Endothelial cell of umbilical vein (primary cell): ENCODE measurements around the gene TSKU. TPM values are rescaled to one million over a fixed set of nuclear protein-coding genes. Genes with fewer than 3 reads are reported as not detected.

Experiments used
- BruUV-seq: library from RNA; stranded (reverse); fragments of 400-500 nt; replicated peaks from 2 replicates; lab custom pipeline; 2021; lab: Mats Ljungman, UMichigan
- CTCF ChIA-PET: fragments of 300-600, 350-600 bp; sonication (Branson Sonifier 250); formaldehyde crosslinking; loops from one replicate; lab custom pipeline; 2021; ENCODE audit warnings: antibody characterized with exemption, inconsistent platforms; lab: Charles Lee
- POLR2A ChIA-PET: fragments of 300-600, 350-600 bp; sonication (Branson Sonifier 250); formaldehyde crosslinking; loops from one replicate; lab custom pipeline; 2021; ENCODE audit warnings: antibody characterized with exemption, inconsistent platforms; lab: Charles Lee
- DNase-seq: peaks from one replicate; pipeline ENCODE4 v3.0.0-alpha.2; 2011; ENCODE audit warnings: low read depth, low spot score
- FAIRE-seq: peaks from 2 replicates; lab custom pipeline; 2011; peaks lifted over from hg19 to GRCh38; lab: Jason Lieb, UNC
- H2AFZ ChIP-seq: 2 replicates; pipeline ENCODE4 v1.6.0; 2012; ENCODE audit warnings: low read depth, low read length, control low read depth, inconsistent platforms
- H3K27ac ChIP-seq: 2 replicates; pipeline ENCODE4 v1.5.1; 2011; ENCODE audit warnings: low read depth, mild to moderate bottlenecking, control low read depth, low read length, moderate library complexity; ENCODE audit not compliant: insufficient read depth
- H3K27me3 ChIP-seq, 2 experiments: 2 replicates each; pipeline versions ENCODE4 v1.6.0 to v1.6.1; 2011; ENCODE audit warnings: low read length in 2 of 2, mixed read lengths in 1 of 2; ENCODE audit not compliant: control insufficient read depth in 2 of 2, insufficient read depth in 2 of 2
- H3K36me3 ChIP-seq, 2 experiments: 2 replicates in 1 of 2; 3 replicates in 1 of 2; pipeline ENCODE4 v1.5.1; 2011; ENCODE audit warnings: low read length in 2 of 2, mild to moderate bottlenecking in 1 of 2, moderate library complexity in 1 of 2; ENCODE audit not compliant: control insufficient read depth in 2 of 2, insufficient read depth in 2 of 2; ENCODE audit errors: extremely low read depth in 1 of 2
- H3K4me1 ChIP-seq: 3 replicates; pipeline ENCODE4 v1.5.1; 2011; ENCODE audit warnings: mild to moderate bottlenecking, low read length; ENCODE audit not compliant: control insufficient read depth, insufficient read depth; ENCODE audit errors: extremely low read depth
- H3K4me2 ChIP-seq: 2 replicates; pipeline ENCODE4 v1.6.1; 2011; ENCODE audit warnings: low read length, control low read depth, mixed read lengths; ENCODE audit not compliant: insufficient read depth
- H3K4me3 ChIP-seq, 3 experiments: fragments of 200-600 bp in 1 of 3; sonication (generic), shearing (Covaris generic) in 1 of 3; replicated peaks in 1 of 3; 2 replicates each; pipeline ENCODE4 v1.5.1; 2011 to 2016; ENCODE audit warnings: control low read depth in 3 of 3, low read length in 3 of 3, mild to moderate bottlenecking in 2 of 3, inconsistent platforms in 1 of 3, low read depth in 1 of 3, moderate library complexity in 1 of 3; ENCODE audit not compliant: insufficient read depth in 1 of 3
- H3K79me2 ChIP-seq: 2 replicates; pipeline ENCODE4 v1.6.0; 2012; ENCODE audit warnings: low read length, inconsistent platforms; ENCODE audit not compliant: control insufficient read depth, insufficient read depth
- H3K9ac ChIP-seq: replicated peaks from 2 replicates; pipeline ENCODE3; 2011; ENCODE audit warnings: low read length, control low read depth; ENCODE audit not compliant: insufficient read depth; ENCODE audit errors: extremely low read depth
- H3K9me1 ChIP-seq: replicated peaks from 3 replicates; pipeline ENCODE4 v1.6.0; 2011; ENCODE audit warnings: mild to moderate bottlenecking, low read length; ENCODE audit not compliant: control insufficient read depth, insufficient read depth; ENCODE audit errors: extremely low read depth
- H3K9me3 ChIP-seq: replicated peaks from 2 replicates; pipeline ENCODE4 v1.5.1; 2012; ENCODE audit warnings: low read length, inconsistent platforms; ENCODE audit not compliant: control insufficient read depth, insufficient read depth
- H4K20me1 ChIP-seq: replicated peaks from 2 replicates; pipeline ENCODE3; 2011; ENCODE audit warnings: mild to moderate bottlenecking, low read length; ENCODE audit not compliant: control insufficient read depth, insufficient read depth; ENCODE audit errors: extremely low read depth
- EZH2 ChIP-seq: IDR thresholded peaks from 2 replicates; pipeline ENCODE4 v1.6.1; 2012; ENCODE audit warnings: borderline replicate concordance, low read depth, mild to moderate bottlenecking, moderate library complexity, low read length, inconsistent platforms; ENCODE audit not compliant: severe bottlenecking
- FOS ChIP-seq: IDR thresholded peaks from 2 replicates; pipeline ENCODE4 v1.6.1; 2011; ENCODE audit warnings: mild to moderate bottlenecking, low read length, moderate library complexity, borderline replicate concordance; ENCODE audit not compliant: insufficient read depth
- GATA2 ChIP-seq: IDR thresholded peaks from 2 replicates; pipeline ENCODE4 v1.7.0; 2011; ENCODE audit warnings: low read depth, mild to moderate bottlenecking, moderate library complexity, mixed read lengths, low read length; ENCODE audit not compliant: insufficient read length, insufficient read depth
- JUN ChIP-seq: IDR thresholded peaks from 2 replicates; pipeline ENCODE4 v1.6.1; 2011; ENCODE audit warnings: borderline replicate concordance, low read depth; ENCODE audit not compliant: insufficient read length, insufficient read depth
- MYC ChIP-seq: IDR thresholded peaks from one replicate; pipeline ENCODE4 v1.6.1; 2011; ENCODE audit warnings: mild to moderate bottlenecking, low read depth, low read length
- POLR2A ChIP-seq: IDR thresholded peaks from 2 replicates; pipeline ENCODE4 v1.6.1; 2012; ENCODE audit warnings: low read depth, mild to moderate bottlenecking, control low read depth, low read length
- POLR2AphosphoS5 ChIP-seq: IDR thresholded peaks from 2 replicates; pipeline ENCODE4 v1.6.1; 2012; ENCODE audit warnings: low read depth, mild to moderate bottlenecking, control low read depth, low read length, moderate library complexity; ENCODE audit not compliant: insufficient read depth
- dilution Hi-C: fragments of 300-500 bp; cut with MboI; formaldehyde crosslinking; loops from one replicate; pipeline ENCODE4 v1.15.0; 2019; ENCODE audit warnings: low sequenced_read_pairs; ENCODE audit not compliant: extremely low pct_ligation_motif_present
- intact Hi-C: fragments of 100-400 bp; cut with micrococcal nuclease; formaldehyde crosslinking; loops from one replicate; pipeline ENCODE4 v1.10.0; 2022
- polyA plus RNA-seq, 4 experiments: library from polyadenylated mRNA; depleted of rRNA in 3 of 4; stranded (reverse) in 3 of 4; unstranded in 1 of 4; fragments of >200 nt; gene quantifications; 2 replicates each; pipeline versions ENCODE4 v1.2.1 to v1.2.3, GENCODE V29; 2011 to 2012; ENCODE audit warnings: missing spikeins in 1 of 4
- total RNA-seq: library from RNA; stranded (reverse); gene quantifications from 2 replicates; pipeline ENCODE4 v1.2.3, GENCODE V29; 2021
- TF ChIP-seq, protein P1 (sequence below): IDR thresholded peaks from 2 replicates; pipeline ENCODE4 v1.6.1; 2011; ENCODE audit not compliant: insufficient read depth, insufficient read length
- TF ChIP-seq, protein P2 (sequence below), 2 donors: IDR thresholded peaks; 1 replicate in 1 of 2; 2 replicates in 1 of 2; pipeline ENCODE4 v1.5.1; 2011; ENCODE audit warnings: low read length in 2 of 2, mild to moderate bottlenecking in 2 of 2, moderate library complexity in 2 of 2, control low read depth in 1 of 2, inconsistent platforms in 1 of 2, low read depth in 1 of 2; ENCODE audit not compliant: insufficient read depth in 1 of 2; ENCODE audit errors: extremely low read depth in 1 of 2

TSKU gene
- total and polyA plus RNA-seq, 2 donors (not counting 3 experiments of a cell fraction or from before 2014, with no cell fraction given) = 16.2 to 21.2 TPM

DNA sequence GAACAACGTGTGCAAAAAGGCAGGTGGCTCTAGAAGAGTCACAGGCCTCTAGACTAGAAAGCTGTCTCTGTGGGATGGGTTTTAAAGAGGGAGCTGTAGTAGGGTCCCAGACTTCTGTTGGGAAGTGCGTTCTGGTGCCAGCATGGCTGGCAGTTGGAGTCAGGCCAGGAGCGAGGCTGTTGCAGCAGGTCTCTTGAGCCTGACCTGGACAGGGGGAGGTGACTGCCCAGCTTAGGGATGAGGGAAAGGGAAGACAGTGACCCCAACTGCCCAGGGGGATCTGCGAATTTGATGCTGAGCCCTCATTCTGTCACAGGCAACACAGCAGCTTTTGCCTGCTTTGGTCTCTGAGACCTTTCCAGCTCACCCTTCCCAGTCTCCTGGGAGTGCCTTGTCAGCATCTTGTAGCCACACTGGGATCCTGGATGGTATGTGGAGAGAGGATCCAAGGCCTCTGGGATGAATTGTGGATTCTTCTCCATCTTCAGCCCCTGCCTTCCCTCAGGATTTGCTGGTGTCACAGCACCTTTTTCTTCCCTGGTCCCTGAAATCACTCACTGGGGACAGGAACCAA lies 3.4 kb downstream of the TSKU start:
- Histone ChIP-seq H3K4me2 (no peak overlapping the region), H3K9me1 (no peaks in the 10 kb centered on the region), H3K4me1 (peaks cover 2% of the 10 kb centered on the region), H3K27ac (no peak overlapping the region), H3K4me3 (no peak overlapping the region), H3K27me3 (no peaks in the 10 kb centered on the region), H2AFZ (no peak overlapping the region), H3K9me3 (no peaks in the 10 kb centered on the region), H4K20me1 (peaks cover 3% of the 10 kb centered on the region), H3K36me3 (no peaks in the 10 kb centered on the region), H3K79me2 (peaks cover 41% of the 10 kb centered on the region), H3K9ac (no peak overlapping the region)
- no peak for TF ChIP-seq POLR2A
- TF ChIP-seq MYC = no peak
- TF ChIP-seq, protein P1, sequence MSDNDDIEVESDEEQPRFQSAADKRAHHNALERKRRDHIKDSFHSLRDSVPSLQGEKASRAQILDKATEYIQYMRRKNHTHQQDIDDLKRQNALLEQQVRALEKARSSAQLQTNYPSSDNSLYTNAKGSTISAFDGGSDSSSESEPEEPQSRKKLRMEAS = no peak
- TF ChIP-seq, protein P2, sequence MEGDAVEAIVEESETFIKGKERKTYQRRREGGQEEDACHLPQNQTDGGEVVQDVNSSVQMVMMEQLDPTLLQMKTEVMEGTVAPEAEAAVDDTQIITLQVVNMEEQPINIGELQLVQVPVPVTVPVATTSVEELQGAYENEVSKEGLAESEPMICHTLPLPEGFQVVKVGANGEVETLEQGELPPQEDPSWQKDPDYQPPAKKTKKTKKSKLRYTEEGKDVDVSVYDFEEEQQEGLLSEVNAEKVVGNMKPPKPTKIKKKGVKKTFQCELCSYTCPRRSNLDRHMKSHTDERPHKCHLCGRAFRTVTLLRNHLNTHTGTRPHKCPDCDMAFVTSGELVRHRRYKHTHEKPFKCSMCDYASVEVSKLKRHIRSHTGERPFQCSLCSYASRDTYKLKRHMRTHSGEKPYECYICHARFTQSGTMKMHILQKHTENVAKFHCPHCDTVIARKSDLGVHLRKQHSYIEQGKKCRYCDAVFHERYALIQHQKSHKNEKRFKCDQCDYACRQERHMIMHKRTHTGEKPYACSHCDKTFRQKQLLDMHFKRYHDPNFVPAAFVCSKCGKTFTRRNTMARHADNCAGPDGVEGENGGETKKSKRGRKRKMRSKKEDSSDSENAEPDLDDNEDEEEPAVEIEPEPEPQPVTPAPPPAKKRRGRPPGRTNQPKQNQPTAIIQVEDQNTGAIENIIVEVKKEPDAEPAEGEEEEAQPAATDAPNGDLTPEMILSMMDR (IDR thresholded peaks at IDR 0.05; ENCODE audit: extremely low read depth in 1 of 2, insufficient read depth in 1 of 2, low read depth in 1 of 2, low read length in 2 of 2) = no peak
- no peak for TF ChIP-seq POLR2AphosphoS5
- no peak for TF ChIP-seq GATA2
- no peak for TF ChIP-seq FOS
- no peak for TF ChIP-seq EZH2
- TF ChIP-seq JUN = no peak
- no peak for DNase-seq
- no peak for FAIRE-seq
- dilution Hi-C loops (no loop called here), intact Hi-C loops (no loop called here)
- no TSS peak for BruUV-seq
- ChIA-PET POLR2A (interaction anchor here (1.1 kb wide), 1 partner anchor 53 kb away, joined by 3 read pairs; no protein-coding TSS in a partner anchor), CTCF (interaction anchor here (0.9 to 3.0 kb wide), 2 partner anchors 12 to 53 kb away, joined by 3 to 15 read pairs; no protein-coding TSS in a partner anchor)
